PC-9 (cell line): Measurements from ENCODE around the gene BHLHE40.

Experiments
- EZH2 ChIP-seq: fragments of 200-600 bp; sonication (generic); IDR thresholded peaks from 2 replicates; pipeline ENCODE4 v1.8.0; 2017; ENCODE audit warnings: antibody characterized with exemption, low read depth
- TF ChIP-seq, protein P1 (sequence below): fragments of 200-600 bp; sonication (generic); conservative IDR thresholded peaks from 2 replicates; pipeline ENCODE4 v1.6.1; 2017; ENCODE audit warnings: mixed run types, antibody characterized with exemption, mild to moderate bottlenecking, moderate library complexity

DNA sequence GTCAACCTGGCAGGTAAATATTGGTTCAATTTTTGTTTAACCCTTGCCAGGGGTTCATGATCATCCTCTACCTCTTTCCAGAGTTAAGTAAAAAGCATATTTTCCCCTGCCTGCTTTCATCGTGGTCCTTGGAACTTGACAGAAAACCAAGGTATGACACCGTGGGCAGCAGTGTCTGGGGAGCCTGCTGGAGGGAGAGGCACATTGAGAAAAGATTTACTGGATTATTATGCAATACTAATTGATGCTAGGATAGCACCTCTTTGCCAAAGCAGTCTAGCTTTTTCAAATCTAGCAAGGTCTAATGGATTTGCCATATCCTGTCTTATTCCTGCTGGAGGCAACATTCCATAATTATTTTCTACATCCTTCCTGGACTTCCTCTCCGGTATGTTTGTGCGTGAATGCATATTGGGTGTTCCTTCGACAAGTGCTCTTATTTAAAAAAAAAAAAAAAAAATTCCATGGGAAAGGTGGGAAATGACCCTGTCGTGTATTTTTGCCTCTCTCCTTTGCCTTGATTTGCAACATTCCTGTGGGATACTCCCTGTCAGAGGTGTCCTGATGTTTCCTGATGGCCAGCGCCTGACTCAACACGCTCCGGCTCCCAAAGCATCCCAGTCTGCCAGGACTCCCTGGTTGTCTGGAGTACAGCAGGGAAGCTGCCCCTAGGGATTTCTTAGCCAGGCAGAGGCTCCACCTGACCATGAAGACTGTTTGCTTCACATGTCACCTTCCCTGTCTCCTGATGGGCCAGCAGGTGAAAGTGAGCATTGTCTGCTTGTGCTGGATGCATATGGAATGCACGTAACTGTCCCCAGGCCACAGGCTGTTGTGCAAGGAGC is 6.3 kb downstream of the BHLHE40 start:
- TF ChIP-seq, protein P1, sequence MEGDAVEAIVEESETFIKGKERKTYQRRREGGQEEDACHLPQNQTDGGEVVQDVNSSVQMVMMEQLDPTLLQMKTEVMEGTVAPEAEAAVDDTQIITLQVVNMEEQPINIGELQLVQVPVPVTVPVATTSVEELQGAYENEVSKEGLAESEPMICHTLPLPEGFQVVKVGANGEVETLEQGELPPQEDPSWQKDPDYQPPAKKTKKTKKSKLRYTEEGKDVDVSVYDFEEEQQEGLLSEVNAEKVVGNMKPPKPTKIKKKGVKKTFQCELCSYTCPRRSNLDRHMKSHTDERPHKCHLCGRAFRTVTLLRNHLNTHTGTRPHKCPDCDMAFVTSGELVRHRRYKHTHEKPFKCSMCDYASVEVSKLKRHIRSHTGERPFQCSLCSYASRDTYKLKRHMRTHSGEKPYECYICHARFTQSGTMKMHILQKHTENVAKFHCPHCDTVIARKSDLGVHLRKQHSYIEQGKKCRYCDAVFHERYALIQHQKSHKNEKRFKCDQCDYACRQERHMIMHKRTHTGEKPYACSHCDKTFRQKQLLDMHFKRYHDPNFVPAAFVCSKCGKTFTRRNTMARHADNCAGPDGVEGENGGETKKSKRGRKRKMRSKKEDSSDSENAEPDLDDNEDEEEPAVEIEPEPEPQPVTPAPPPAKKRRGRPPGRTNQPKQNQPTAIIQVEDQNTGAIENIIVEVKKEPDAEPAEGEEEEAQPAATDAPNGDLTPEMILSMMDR: no peak
- TF ChIP-seq EZH2: no peak
